Transverse colon (tissue), 4 donors: ENCODE measurements around the gene TMTC2.

Experiments
- CTCF ChIP-seq, 5 experiments: fragments of 200-600 bp in 3 of 5; fragments of 450-650 bp in 2 of 5; sonication (generic) in 3 of 5; IDR thresholded peaks; 1 replicate in 2 of 5; 2 replicates in 3 of 5; pipeline ENCODE4 v1.5.1; 2016 to 2017; ENCODE audit warnings: antibody characterized with exemption in 5 of 5, inconsistent platforms in 3 of 5, mild to moderate bottlenecking in 2 of 5, moderate library complexity in 1 of 5
- EP300 ChIP-seq: sonication (generic); formaldehyde crosslinking; IDR thresholded peaks from one replicate; pipeline ENCODE4 v1.6.1; 2017; ENCODE audit warnings: antibody characterized with exemption, low read depth
- POLR2A ChIP-seq: fragments of 450-650 bp; IDR thresholded peaks from one replicate; pipeline ENCODE4 v1.6.1; 2016; ENCODE audit warnings: antibody characterized with exemption, mild to moderate bottlenecking, moderate library complexity
- POLR2AphosphoS5 ChIP-seq, 3 donors: sonication (generic); formaldehyde crosslinking; IDR thresholded peaks; one replicate each; pipeline ENCODE4 v1.6.1; 2016; ENCODE audit warnings: antibody characterized with exemption in 3 of 3

- TF ChIP-seq POLR2AphosphoS5 (IDR thresholded peaks at IDR 0.05) = no peak
- no peak for TF ChIP-seq POLR2A
- TF ChIP-seq CTCF (IDR thresholded peaks at IDR 0.05) = no peak
- TF ChIP-seq EP300 = no peak
Observed at GRCh38 chr12:83142914-83143313, 456.2 kb downstream of the TMTC2 start.
